ENCODE results near the gene GLIS1.

- TF ChIP-seq CTCF (conservative IDR thresholded peaks at IDR 0.05; ENCODE audit: low read length) (no peak), EZH2phosphoT487 (IDR thresholded peaks at IDR 0.05; ENCODE audit: borderline replicate concordance) (no peak)
Measured at GRCh38 chr1:53729456-53730223, 9.3 kb downstream of the GLIS1 start.
